DMS 273 (cell line): ENCODE data around the gene PYGO2.
"Not testable (repeated sequence)": the region's sequence is repeated elsewhere in the genome, so short reads cannot be mapped to it uniquely, and the experiment has no call there.

Experiments used
- DNase-seq: peaks from one replicate; lab custom pipeline; 2025; ENCODE audit not compliant: unreplicated experiment; lab: John Stamatoyannopoulos, UW

PYGO2 gene

DNA sequence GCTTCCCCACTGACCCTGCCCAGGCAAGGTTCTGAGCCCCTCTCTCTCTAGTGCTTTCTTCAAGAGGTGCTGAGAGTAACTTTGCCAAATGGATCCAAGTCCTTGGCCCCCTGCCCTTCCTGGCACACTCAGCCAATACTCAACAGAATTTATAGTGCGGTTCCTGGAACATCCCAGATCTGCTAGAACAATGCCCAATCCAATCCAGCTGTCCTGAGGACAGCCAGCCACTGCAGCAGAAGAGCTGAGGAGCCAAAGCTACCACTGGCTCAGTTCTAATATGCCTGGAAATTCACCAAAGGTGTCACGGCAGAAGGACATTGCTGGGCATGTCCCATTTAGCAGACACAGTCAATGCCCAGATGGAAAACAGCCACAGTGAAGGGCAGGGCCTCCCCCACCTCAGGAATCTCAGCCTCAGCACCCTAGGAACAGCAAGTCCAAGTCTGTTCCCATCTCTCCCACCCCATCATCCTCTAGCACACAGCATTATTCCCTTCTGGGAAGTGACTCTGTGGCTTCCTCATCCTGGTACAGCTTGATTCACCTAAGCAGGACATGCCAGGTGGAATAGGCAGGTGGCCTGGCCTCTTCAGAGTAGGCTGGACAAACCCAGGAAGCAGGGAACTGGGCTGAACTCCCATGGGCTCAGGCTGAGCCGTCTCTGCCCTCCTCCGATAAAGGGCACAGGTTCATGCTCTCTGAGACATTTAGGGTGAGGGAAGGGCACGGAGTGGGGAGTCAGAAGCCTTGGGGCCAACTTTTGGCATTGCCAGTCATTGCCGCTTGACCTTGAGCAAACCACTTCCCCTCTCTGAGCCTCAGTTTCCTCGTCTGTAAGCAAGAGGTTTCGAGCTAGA lies 49.7 kb downstream of the PYGO2 start:
- DNase-seq = no peak

GRCh38 chr1:154910851-154911250 lies 50.7 kb downstream of the PYGO2 start:
- no peak for DNase-seq

GRCh38 chr1:154908937-154909336 lies 52.6 kb downstream of the PYGO2 start:
- no peak for DNase-seq

- not testable (repeated sequence) for DNase-seq
Measured at GRCh38 chr1:154908129-154908528, 53.5 kb downstream of the PYGO2 start.
